Activated CD8-positive, alpha-beta memory T cell treated with anti-CD3 and anti-CD28 coated beads, Interleukin-2, amount 50 U/mL, for 4 hours (primary cell): ENCODE data around the gene FYB1.

Experiments used
- DNase-seq: peaks from one replicate; pipeline ENCODE4 v3.0.0-alpha.2; 2020

The FYB1 gene

DNA sequence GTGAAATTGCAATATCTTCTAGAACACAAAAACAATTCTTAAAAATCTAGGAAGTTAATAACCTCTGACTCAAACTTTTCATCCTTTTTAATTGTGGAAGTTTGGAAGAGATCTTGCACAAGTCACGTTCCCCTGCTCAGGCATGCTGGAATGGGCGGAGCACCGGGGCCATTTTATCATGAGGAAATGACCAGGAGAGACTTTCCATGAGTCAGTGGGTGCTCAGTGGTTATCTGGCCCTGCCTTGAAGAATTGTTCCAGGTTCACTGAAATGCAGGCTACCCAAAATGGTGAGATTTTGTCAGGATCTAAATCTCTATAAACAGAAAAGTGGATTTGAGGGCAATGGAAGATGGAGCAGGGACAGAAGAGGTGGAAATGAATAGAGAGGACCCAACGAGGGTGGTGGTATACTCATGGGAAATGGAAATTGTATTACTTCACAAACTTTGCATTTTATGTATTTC is 61.2 kb downstream of the FYB1 start:
- DNase-seq, result no peak

GRCh38 chr5:39157701-39158100 is 61.7 kb downstream of the FYB1 start:
- no peak for DNase-seq

DNA sequence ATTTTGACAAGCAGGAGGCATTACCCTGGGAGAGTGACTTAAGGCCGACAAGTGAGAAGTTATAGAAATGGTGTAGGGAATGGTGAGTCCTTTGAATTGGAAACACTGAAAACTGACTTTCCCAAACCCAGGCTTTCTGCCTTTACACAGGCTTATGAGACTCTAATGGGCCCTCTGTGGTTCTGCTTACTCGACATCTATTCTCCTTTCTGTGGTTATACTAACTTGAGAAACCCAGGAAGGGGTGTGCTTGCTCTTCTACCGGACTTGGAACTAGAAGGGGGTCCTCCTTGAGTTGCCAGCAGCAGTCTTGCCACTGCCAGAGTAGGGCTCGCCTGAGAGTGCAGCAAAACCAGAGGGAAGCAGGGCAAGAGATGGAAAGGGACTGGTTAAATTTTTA is 63.3 kb downstream of the FYB1 start:
- no peak for DNase-seq

- DNase-seq, result no peak
Observed at GRCh38 chr5:39151745-39152144, 67.6 kb downstream of the FYB1 start.

GRCh38 chr5:39149966-39150365 is 69.4 kb downstream of the FYB1 start:
- no peak for DNase-seq

GRCh38 chr5:39148983-39149534 is 70.3 kb downstream of the FYB1 start:
- DNase-seq, result no peak

DNA sequence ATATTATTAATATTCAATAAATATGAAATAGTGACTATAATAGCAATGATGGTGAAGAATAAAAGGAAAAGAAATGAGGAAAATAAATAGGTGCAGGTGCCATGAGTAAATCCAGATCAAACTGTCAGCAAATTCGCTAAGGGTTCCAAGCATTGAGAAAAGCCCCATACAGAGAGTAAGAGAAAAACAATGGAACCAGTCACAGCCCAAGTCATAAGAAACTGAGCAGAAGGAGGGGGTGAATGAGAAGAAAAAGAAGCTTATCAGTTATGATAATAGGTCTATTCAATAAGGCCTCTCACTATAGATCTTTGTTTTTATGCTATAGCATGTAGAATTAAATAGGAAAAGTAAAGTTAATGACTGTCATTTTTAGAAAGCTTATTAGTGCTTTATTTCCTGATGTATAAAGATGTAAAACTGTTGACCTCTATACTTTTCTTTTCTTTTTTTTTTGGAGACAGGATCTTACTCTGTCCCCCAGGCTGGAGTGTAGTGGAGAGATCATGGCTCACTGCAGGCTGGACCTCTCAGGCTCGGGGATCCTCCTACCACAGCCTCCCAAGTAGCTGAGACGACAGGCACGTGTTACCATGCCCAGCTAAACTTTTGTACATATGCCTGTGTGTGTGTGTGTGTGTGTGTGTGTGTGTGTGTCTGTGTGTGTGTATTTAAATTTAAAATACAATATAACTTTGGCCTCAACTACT is 72.4 kb downstream of the FYB1 start:
- DNase-seq, result no peak

- DNase-seq, result no peak
Observed at GRCh38 chr5:39143151-39143860, 76.1 kb downstream of the FYB1 start.

DNA sequence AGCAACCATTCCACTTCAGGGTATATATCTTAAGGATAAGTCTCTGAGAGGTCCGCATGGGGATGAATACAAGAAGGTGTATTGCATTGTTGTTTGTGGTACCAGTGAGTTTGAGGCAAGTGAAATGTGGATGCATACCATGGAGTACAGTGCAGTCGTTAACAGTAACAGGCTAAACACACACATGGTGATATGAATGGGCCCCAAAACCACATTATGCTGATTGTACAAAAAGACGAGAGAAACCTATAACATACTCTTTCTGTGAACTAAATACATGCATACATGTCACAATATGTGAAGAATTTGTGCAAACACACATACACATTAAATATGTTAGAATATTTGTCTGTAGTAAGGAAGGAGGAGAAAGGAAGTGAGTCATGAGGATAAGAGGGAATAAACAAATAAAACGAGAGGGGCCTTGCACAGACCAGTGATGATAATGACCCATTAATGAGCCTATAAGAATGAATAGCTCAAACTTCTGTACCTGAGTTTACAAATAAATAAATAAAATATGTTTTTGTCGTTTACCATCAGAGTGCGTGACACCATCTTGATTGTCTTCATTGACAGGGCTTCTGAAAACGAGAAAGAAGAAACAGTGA is 78.7 kb downstream of the FYB1 start:
- DNase-seq, result no peak

DNA sequence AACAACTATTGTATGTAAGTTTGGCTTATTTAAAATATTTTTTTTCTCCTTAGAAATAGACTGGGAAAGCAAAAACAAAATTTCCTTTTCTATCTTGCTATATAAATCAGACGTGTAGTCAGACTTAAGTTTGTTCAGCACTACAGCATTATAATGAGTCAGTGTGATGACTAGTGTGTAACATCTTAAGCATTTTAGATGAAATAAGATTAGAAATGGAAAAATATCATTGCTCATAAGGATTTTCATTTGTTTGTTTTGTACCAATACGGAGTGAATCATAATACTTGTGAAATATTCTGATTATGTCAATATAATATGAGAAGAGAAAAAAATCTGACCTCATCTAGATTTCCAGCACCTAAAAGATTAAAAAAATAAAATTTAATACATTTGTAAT is 80.5 kb downstream of the FYB1 start:
- no peak for DNase-seq

DNA sequence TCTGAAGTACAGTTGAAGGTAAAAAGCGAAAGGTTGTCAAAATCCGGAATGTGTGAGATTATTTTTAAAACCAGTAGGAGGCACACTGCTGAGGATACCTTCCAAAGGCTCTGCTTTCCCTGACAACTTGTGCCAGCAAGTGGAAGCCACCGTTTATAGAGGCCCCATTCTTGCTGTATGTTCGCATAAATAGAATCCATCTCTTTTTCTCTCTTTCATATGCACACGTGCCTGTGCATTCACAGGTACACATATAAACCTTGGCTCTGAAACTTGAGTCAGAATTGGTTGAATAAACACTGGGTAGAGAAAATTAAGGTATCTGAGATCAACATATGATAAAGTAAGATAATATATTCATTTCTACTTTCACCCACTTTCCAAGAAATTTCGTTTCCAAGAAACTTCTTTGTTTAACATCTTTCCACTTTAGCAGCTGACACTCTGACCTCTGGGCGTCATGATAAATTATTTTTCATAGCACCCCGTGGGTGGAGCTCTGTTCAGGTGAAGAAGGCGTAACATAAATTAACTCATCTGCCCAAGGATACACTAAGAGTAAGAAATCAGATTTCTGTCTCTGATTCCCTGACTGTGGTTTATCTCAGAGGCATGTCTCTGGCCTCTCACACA is 81.4 kb downstream of the FYB1 start:
- DNase-seq, result no peak

- no peak for DNase-seq
Observed at GRCh38 chr5:39137391-39137790, 82.0 kb downstream of the FYB1 start.

- no peak for DNase-seq
Observed at GRCh38 chr5:39132792-39133191, 86.6 kb downstream of the FYB1 start.

GRCh38 chr5:39132128-39132447 is 87.3 kb downstream of the FYB1 start:
- no peak for DNase-seq

- DNase-seq, result no peak
Observed at GRCh38 chr5:39131210-39132127, 87.9 kb downstream of the FYB1 start.

GRCh38 chr5:39130716-39131115 is 88.6 kb downstream of the FYB1 start:
- no peak for DNase-seq

GRCh38 chr5:39121922-39122321 is 97.4 kb downstream of the FYB1 start:
- DNase-seq, result no peak

- DNase-seq, result no peak
Observed at GRCh38 chr5:39121315-39121714, 98.0 kb downstream of the FYB1 start.

DNA sequence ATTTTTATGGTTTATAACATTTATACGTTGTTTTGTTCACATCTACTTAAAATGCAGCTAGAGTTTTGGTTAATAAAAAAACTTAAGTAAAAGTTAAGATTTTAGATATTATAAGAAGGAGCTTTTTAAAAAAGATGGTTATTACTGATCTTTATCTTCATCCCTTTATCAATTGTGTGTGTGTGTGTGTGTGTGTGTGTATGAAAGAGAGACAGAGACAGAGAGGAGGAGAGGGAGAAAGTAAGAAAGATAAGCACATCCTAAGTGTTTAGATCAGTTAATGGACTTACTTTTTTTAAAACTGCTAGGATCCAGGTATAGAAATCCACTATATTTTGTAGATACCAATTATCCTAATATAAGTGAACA is 99.3 kb downstream of the FYB1 start:
- no peak for DNase-seq

DNA sequence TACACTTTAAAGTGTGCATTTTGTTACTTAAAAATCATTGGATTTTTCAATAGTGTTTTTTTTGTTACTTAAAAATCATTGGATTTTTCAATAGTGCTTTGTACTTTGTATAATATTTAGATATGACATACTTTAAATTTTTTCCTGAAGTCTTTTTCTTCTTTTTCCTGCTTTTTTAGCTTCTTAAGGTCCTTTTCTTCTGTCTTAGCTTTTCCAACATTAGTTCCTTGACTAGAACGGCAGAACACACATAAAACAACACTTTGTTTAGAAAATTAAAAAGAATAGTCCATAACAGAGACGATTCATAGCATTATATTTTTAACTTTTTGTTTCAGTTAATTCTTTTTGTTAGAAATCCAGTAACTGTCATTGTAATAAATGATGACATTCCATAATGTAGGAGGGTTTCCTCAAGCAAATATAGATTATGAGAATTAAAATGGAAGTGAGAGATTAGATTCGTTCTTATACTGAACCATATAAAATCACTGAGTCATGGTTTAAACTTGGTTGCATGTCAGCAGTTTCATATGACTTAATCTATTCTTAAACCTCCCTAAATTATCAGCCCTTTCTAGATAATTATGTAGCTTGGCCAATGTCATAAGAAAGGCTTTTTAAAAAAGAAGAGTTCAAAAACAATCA is 99.8 kb downstream of the FYB1 start:
- DNase-seq, result no peak

DNA sequence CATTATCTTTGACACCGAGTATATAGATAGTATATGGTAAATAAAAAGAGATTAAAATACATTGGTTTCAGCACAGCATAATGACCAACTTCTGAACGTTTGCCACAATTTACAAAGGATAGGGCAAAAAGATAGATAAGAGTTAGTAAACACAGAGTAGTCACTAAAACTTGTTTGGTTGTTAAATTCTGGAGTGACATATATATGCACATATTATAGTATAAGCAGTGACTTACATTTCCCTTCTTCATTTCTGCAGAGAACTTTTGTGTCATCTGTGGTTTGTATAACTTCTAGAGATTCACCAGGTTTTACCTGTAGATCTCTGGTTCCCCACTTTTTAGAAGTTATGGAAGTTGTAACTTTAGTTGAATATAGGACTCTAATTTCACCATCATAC is 100.7 kb downstream of the FYB1 start:
- no peak for DNase-seq

DNA sequence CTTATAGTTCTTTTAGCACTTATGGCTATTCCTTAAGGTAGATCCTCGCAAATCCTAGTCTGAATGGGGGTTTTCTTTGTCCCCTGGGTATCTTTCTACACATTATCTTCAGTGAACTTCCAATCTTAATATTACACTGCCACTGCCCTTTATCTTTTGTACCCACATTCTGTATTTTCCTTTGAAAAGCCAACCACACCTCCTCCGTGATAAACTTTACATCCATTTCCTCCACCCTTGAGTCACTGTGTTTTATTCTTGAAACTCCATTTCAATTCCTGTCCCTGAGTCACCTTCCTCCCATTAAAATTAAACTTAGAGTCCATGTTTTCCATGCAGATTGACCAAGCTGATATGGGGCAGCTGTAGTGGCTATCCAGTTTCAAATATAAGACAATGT is 102.0 kb downstream of the FYB1 start:
- DNase-seq, result no peak
